Hepatocyte (in vitro differentiated cells): ENCODE data around the gene CLIC6. TPM values are rescaled to one million over a fixed set of nuclear protein-coding genes. Genes with fewer than 3 reads are reported as not detected.

Experiments used
- DNase-seq: peaks from one replicate; pipeline ENCODE4 v3.0.0-alpha.2; 2016; ENCODE audit warnings: low spot score
- H2AFZ ChIP-seq: fragments of 200-600 bp; sonication (generic); 2 replicates; pipeline ENCODE4 v1.6.0; 2016; ENCODE audit warnings: antibody characterized with exemption, mild to moderate bottlenecking
- H3K27ac ChIP-seq: fragments of 200-600 bp; sonication (generic); 2 replicates; pipeline ENCODE4 v1.5.1; 2016; ENCODE audit warnings: mild to moderate bottlenecking
- H3K27me3 ChIP-seq: fragments of 200-600 bp; sonication (generic); 2 replicates; pipeline ENCODE4 v1.6.1; 2016
- H3K36me3 ChIP-seq: fragments of 200-600 bp; sonication (generic); replicated peaks from 2 replicates; pipeline ENCODE4 v1.5.1; 2016; ENCODE audit warnings: low read depth; ENCODE audit not compliant: insufficient read depth
- H3K4me1 ChIP-seq: fragments of 200-600 bp; sonication (generic); 2 replicates; pipeline ENCODE4 v1.5.1; 2016; ENCODE audit warnings: mild to moderate bottlenecking, moderate library complexity; ENCODE audit not compliant: insufficient read depth
- H3K4me2 ChIP-seq: fragments of 200-600 bp; sonication (generic); 2 replicates; pipeline ENCODE4 v1.6.0; 2016
- H3K4me3 ChIP-seq: fragments of 200-600 bp; sonication (generic); 2 replicates; pipeline ENCODE4 v1.5.1; 2016; ENCODE audit warnings: mild to moderate bottlenecking
- H3K79me2 ChIP-seq: fragments of 200-600 bp; sonication (generic); 2 replicates; pipeline ENCODE4 v1.6.0; 2017; ENCODE audit warnings: mild to moderate bottlenecking
- H3K9me2 ChIP-seq: fragments of 200-600 bp; sonication (generic); replicated peaks from 2 replicates; pipeline ENCODE4 v1.6.0; 2017; ENCODE audit warnings: mild to moderate bottlenecking; ENCODE audit not compliant: insufficient read depth
- H3K9me3 ChIP-seq: fragments of 200-600 bp; sonication (generic); 2 replicates; pipeline ENCODE4 v1.5.1; 2016; ENCODE audit warnings: low read depth, mild to moderate bottlenecking
- H4K20me1 ChIP-seq: fragments of 200-600 bp; sonication (generic); 2 replicates; pipeline ENCODE4 v1.6.0; 2016; ENCODE audit warnings: mild to moderate bottlenecking; ENCODE audit not compliant: insufficient read depth, poor library complexity, severe bottlenecking
- CTCF ChIP-seq: fragments of 200-600 bp; sonication (generic); IDR thresholded peaks from 2 replicates; pipeline ENCODE4 v1.5.1; 2016; ENCODE audit warnings: antibody characterized with exemption, mild to moderate bottlenecking; ENCODE audit not compliant: poor library complexity
- EZH2 ChIP-seq: fragments of 200-600 bp; sonication (generic); IDR thresholded peaks from 2 replicates; pipeline ENCODE4 v1.6.1; 2016; ENCODE audit warnings: antibody characterized with exemption, mild to moderate bottlenecking, borderline replicate concordance
- EZH2phosphoT487 ChIP-seq: fragments of 200-600 bp; sonication (generic); IDR thresholded peaks from one replicate; pipeline ENCODE4 v1.6.1; 2018; ENCODE audit warnings: antibody characterized with exemption, mild to moderate bottlenecking, low read depth, moderate library complexity; ENCODE audit not compliant: unreplicated experiment, severe bottlenecking
- WGBS: methylation state at CpG from one replicate; pipeline ENCODE4 v1.1.6; 2016; ENCODE audit warnings: low lambda C conversion rate; ENCODE audit errors: missing lambda C conversion rate; 5-methylcytosine and 5-hydroxymethylcytosine counted together
- polyA plus RNA-seq: library from polyadenylated mRNA; unstranded; fragments of >200 nt; fragmentation: Nextera tagmentation; extraction: Ambion mirVana; gene quantifications from 2 replicates; pipeline ENCODE4 v1.2.1, GENCODE V29; 2016
- total RNA-seq: library from RNA; depleted of rRNA; stranded (reverse); fragments of >200 nt; gene quantifications from 2 replicates; pipeline ENCODE4 v1.2.3, GENCODE V29; 2014

CLIC6 gene
- total and polyA plus RNA-seq, 2 experiments from 2014 or later = 9.9 to 16.7 TPM

GRCh38 chr21:34647555-34647954 is 21.2 kb upstream of the CLIC6 start:
- no peaks in the 10 kb centered on the region for H3K4me1 ChIP-seq
- H3K4me2 ChIP-seq = no peak overlapping the region
- no peak overlapping the region for H3K4me3 ChIP-seq
- no peaks in the 10 kb centered on the region for H4K20me1 ChIP-seq
- H3K9me2 ChIP-seq = no peaks in the 10 kb centered on the region
- no peaks in the 10 kb centered on the region for H3K27me3 ChIP-seq
- 48% methylated on average over 6 of the region's 6 CpGs for WGBS
- no peak for DNase-seq
- H3K79me2 ChIP-seq = no peaks in the 10 kb centered on the region
- no peaks in the 10 kb centered on the region for H3K36me3 ChIP-seq
- H3K9me3 ChIP-seq = no peaks in the 10 kb centered on the region
- H2AFZ ChIP-seq = no peak overlapping the region
- no peak for TF ChIP-seq EZH2phosphoT487
- no peak for TF ChIP-seq CTCF
- TF ChIP-seq EZH2 = no peak
- H3K27ac ChIP-seq = no peak overlapping the region

- DNase-seq = no peak
- Histone ChIP-seq H3K9me3 (no peaks in the 10 kb centered on the region), H3K9me2 (no peaks in the 10 kb centered on the region), H3K79me2 (no peaks in the 10 kb centered on the region), H3K4me2 (no peak overlapping the region), H3K27ac (no peak overlapping the region), H4K20me1 (no peaks in the 10 kb centered on the region), H2AFZ (no peak overlapping the region), H3K4me3 (no peak overlapping the region), H3K36me3 (no peaks in the 10 kb centered on the region), H3K4me1 (no peaks in the 10 kb centered on the region), H3K27me3 (no peaks in the 10 kb centered on the region)
- TF ChIP-seq EZH2phosphoT487 = no peak
- TF ChIP-seq EZH2 = no peak
- WGBS = 60% methylated on average over 6 of the region's 6 CpGs
Observed at GRCh38 chr21:34648739-34649297, 20.0 kb upstream of the CLIC6 start.

GRCh38 chr21:34649400-34649799 is 19.4 kb upstream of the CLIC6 start:
- Histone ChIP-seq H3K9me3 (no peaks in the 10 kb centered on the region), H3K4me1 (no peaks in the 10 kb centered on the region), H3K9me2 (no peaks in the 10 kb centered on the region), H4K20me1 (no peaks in the 10 kb centered on the region), H2AFZ (no peak overlapping the region), H3K79me2 (no peaks in the 10 kb centered on the region), H3K4me2 (no peak overlapping the region), H3K36me3 (no peaks in the 10 kb centered on the region), H3K27me3 (no peaks in the 10 kb centered on the region), H3K27ac (no peak overlapping the region), H3K4me3 (no peak overlapping the region)
- WGBS = 93% methylated on average over 3 of the region's 3 CpGs
- DNase-seq = no peak
- no peak for TF ChIP-seq EZH2phosphoT487
- no peak for TF ChIP-seq EZH2
- no peak for TF ChIP-seq CTCF

DNA sequence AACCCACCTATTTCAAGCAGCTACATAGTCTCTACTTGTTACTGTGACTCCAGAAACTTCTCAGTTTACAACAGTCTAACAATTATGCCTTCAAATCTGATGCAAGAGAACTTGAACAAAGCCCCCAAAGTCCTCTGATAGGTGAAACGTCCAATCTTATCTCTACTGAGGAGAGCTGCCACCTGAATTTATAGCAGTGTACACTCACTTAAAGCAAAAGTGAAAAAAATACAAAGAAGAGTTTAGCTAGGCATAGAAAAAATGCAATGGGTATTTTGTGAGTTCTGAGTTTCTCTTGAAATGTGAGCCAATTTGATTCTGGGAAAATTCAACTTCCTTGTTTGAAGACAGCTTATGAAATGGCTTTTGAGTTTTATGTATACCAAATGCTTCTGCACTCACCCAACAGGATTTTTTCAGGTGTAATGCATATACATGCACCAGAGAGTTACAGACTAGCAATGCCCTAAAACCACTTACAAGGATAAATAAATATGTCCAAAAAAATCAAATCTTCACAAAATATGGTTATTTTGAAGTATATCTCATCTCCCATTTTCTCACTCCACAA is 17.8 kb upstream of the CLIC6 start:
- no peak overlapping the region for H3K27ac ChIP-seq
- H3K9me3 ChIP-seq = no peaks in the 10 kb centered on the region
- H3K9me2 ChIP-seq = no peaks in the 10 kb centered on the region
- no peak for TF ChIP-seq EZH2
- TF ChIP-seq EZH2phosphoT487 = no peak
- TF ChIP-seq CTCF = no peak
- H3K4me1 ChIP-seq = no peaks in the 10 kb centered on the region
- H3K4me3 ChIP-seq = no peak overlapping the region
- H2AFZ ChIP-seq = no peak overlapping the region
- H3K36me3 ChIP-seq = no peaks in the 10 kb centered on the region
- H3K27me3 ChIP-seq = no peaks in the 10 kb centered on the region
- DNase-seq = no peak
- H3K79me2 ChIP-seq = no peaks in the 10 kb centered on the region
- H4K20me1 ChIP-seq = no peaks in the 10 kb centered on the region
- H3K4me2 ChIP-seq = no peak overlapping the region
- 12% methylated on average over 1 of the region's 1 CpG for WGBS
